Brain microvascular endothelial cell (primary cell): Measurements from ENCODE around the gene PAGR1.
"Not testable (repeated sequence)": the region's sequence is repeated elsewhere in the genome, so short reads cannot be mapped to it uniquely, and the experiment has no call there.

Experiments
- DNase-seq: peaks from one replicate; pipeline ENCODE4 v3.0.0-alpha.2; 2020
- H3K27ac ChIP-seq: fragments of 250-450 bp; sonication (Bioruptor Pico); 2 replicates; pipeline ENCODE4 v1.5.1; 2020; ENCODE audit warnings: mild to moderate bottlenecking, moderate library complexity
- H3K27me3 ChIP-seq: fragments of 250-450 bp; sonication (Bioruptor Pico); replicated peaks from 2 replicates; pipeline ENCODE4 v1.5.1; 2020; ENCODE audit warnings: mild to moderate bottlenecking
- H3K36me3 ChIP-seq: fragments of 250-450 bp; sonication (Bioruptor Pico); replicated peaks from 2 replicates; pipeline ENCODE4 v1.5.1; 2020; ENCODE audit warnings: mild to moderate bottlenecking
- H3K4me3 ChIP-seq: 2 replicates; pipeline ENCODE4 v1.5.1; 2011; ENCODE audit warnings: low read depth, mild to moderate bottlenecking, control low read depth, low read length, moderate library complexity
- CTCF ChIP-seq: IDR thresholded peaks from 2 replicates; pipeline ENCODE4 v1.5.1; 2011; ENCODE audit warnings: low read depth, mild to moderate bottlenecking, moderate library complexity, low read length, control low read depth, inconsistent platforms; ENCODE audit errors: missing control alignments
- in situ Hi-C: cut with HindIII; loops from 2 replicates; pipeline ENCODE4 v1.10.0; 2017; ENCODE audit warnings: low sequenced_read_pairs, low pct_ligation_motif_present

PAGR1 gene

GRCh38 chr16:29791845-29792807, 23.8 kb upstream of the PAGR1 start:
- Histone ChIP-seq H3K36me3 (no peaks in the 10 kb centered on the region), H3K4me3 (peak overlapping the region; percentile 91), H3K27me3 (no peaks in the 10 kb centered on the region), H3K27ac (no peak overlapping the region)
- TF ChIP-seq CTCF, result no peak
- in situ Hi-C loops, result no loop called here
- DNase-seq, result no peak

- H3K27me3 ChIP-seq, H3K27ac ChIP-seq, H3K4me3 ChIP-seq, DNase-seq, in situ Hi-C loops, H3K36me3 ChIP-seq: not testable (repeated sequence)
These were observed 22.8 kb upstream of the PAGR1 start for GRCh38 chr16:29793153-29793552.

DNA sequence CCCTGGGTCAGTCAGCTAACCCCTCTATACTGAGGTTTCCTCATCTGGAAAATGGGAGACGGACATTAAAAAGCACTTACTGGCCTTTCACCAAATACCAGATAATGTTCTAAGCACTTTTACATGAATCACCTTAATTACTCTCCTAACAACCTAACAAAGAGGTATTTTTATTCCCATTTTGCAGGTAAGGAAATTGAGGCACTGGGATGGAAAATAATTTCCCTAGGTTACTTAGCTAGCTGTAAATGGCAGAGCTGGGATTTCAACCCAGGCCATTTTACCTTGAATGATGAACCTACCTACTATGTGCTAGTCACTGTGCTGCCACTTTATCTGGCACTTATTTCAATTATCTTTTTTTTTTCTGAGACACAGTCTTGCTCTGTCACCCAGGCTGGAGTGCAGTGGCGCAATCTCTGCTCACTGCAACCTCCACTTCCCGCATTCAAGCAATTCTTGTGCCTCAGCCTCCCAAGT, 21.7 kb upstream of the PAGR1 start:
- in situ Hi-C loops, result no loop called here
- Histone ChIP-seq H3K36me3 (peaks cover 7% of the 10 kb centered on the region), H3K4me3 (no peak overlapping the region), H3K27ac (no peak overlapping the region), H3K27me3 (no peaks in the 10 kb centered on the region)
- DNase-seq, result no peak
- no peak for TF ChIP-seq CTCF

DNA sequence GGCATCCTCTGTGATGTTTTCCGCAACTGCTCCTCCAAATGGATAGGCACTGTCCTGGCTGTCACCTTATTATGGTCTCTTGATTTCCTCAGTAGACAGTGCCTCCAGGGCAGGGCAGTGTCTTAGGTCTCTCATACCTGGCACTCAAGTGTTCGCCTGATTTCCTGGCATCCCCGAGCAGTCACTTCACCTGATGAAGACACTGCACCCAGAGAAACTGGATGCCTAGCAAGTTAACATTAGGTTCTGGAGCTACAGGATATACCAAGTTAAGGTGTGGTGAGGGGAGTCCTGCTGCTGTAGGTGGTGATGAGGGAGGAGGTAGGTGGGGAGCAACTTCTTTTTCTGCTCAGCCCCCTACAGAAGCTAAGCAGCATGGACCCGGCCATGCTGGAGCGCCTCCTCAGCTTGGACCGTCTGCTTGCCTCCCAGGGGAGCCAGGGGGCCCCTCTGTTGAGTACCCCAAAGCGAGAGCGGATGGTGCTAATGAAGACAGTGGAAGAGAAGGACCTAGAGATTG, 13.5 kb upstream of the PAGR1 start:
- H3K27me3 ChIP-seq, result no peaks in the 10 kb centered on the region
- H3K36me3 ChIP-seq, result peaks cover 9% of the 10 kb centered on the region
- TF ChIP-seq CTCF, result no peak
- in situ Hi-C loops, result no loop called here
- H3K4me3 ChIP-seq, result no peak overlapping the region
- no peak for DNase-seq
- no peak overlapping the region for H3K27ac ChIP-seq

- Histone ChIP-seq H3K27me3 (no peaks in the 10 kb centered on the region), H3K36me3 (peaks cover 9% of the 10 kb centered on the region), H3K4me3 (no peak overlapping the region), H3K27ac (no peak overlapping the region)
- TF ChIP-seq CTCF, result no peak
- in situ Hi-C loops, result no loop called here
- no peak for DNase-seq
These were observed 11.9 kb upstream of the PAGR1 start for GRCh38 chr16:29804020-29804419.

DNA sequence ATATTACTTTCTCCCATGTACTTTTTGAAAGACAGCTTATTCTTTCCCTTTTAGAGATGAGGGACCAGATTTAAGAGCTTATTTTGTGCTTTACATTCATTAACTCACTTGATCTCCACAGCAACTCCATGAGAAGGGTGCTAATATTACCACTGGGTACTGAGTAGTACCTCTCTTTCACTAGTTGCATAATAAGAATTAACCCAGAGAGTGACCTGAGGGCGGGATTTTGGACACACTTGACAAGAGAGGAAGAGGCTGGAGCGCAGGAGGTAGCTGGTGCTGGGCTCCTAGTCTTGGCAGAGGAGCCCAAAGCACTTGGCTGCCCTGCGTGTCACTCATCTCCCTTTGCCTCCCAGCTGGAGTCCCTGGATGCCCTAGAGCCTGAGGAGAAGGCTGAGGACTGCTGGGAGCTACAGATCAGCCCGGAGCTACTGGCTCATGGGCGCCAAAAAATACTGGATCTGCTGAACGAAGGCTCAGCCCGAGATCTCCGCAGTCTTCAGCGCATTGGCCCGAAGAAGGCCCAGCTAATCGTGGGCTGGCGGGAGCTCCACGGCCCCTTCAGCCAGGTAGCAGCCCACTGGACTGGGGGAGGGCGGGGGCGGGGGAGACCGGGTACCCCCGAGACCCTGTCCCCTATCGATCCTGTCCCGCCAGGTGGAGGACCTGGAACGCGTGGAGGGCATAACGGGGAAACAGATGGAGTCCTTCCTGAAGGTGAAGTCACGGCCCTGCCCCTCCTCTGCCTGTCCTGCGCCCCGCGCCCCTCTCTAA, 11.3 kb upstream of the PAGR1 start:
- no peak for DNase-seq
- Histone ChIP-seq H3K27ac (peak overlapping the region; percentile 63), H3K27me3 (no peaks in the 10 kb centered on the region), H3K36me3 (peaks cover 8% of the 10 kb centered on the region), H3K4me3 (peak overlapping the region; percentile 78)
- in situ Hi-C loops, result no loop called here
- TF ChIP-seq CTCF, result no peak
